ENCODE results near the gene LGALS14.

DNA sequence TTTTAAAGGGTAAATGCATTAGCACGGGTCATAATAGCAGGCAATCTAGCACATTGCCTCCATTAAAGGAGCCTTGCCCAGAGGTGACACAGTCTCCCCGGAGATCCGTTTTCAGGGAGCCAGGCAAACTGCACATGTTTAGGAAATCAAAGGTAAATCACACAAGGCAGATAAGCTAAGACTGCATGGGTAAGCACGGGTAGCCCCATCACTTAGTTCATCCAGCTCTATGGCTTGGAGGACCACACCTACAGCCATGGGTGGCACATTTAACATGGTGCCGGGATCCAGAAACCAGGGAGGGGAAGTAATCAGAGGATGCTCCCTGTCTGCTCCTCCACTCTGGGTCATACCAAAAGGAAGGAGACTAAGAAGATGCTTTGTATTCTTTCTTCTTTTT lies 31.8 kb upstream of the LGALS14 start:
- TF ChIP-seq, protein P1, sequence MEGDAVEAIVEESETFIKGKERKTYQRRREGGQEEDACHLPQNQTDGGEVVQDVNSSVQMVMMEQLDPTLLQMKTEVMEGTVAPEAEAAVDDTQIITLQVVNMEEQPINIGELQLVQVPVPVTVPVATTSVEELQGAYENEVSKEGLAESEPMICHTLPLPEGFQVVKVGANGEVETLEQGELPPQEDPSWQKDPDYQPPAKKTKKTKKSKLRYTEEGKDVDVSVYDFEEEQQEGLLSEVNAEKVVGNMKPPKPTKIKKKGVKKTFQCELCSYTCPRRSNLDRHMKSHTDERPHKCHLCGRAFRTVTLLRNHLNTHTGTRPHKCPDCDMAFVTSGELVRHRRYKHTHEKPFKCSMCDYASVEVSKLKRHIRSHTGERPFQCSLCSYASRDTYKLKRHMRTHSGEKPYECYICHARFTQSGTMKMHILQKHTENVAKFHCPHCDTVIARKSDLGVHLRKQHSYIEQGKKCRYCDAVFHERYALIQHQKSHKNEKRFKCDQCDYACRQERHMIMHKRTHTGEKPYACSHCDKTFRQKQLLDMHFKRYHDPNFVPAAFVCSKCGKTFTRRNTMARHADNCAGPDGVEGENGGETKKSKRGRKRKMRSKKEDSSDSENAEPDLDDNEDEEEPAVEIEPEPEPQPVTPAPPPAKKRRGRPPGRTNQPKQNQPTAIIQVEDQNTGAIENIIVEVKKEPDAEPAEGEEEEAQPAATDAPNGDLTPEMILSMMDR (IDR thresholded peaks at IDR 0.05) = no peak
- no peak for TF ChIP-seq POLR2A (IDR thresholded peaks at IDR 0.05)
